ENCODE data around the gene HOGA1.

DNA sequence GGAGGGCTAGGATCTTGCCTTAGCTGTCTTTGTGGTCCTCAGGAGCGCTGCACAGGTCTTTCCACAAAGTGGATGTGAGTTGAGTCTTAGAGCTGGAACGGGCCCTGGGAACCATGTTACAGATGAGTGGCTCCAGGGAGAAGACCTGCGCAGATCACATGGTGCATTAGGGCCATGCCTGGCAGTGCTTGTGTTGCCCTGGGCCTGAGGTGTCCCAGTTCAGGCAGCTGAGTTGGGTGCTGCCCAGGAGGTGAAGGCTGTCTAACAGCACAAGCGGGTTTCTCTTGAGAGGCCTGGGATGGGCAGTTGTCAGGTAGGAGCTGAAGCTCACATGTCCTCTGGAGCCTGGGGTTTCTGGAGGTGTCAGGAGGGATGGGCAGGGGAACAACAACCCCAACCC lies 45.4 kb upstream of the HOGA1 start:
- TF ChIP-seq, protein P1, sequence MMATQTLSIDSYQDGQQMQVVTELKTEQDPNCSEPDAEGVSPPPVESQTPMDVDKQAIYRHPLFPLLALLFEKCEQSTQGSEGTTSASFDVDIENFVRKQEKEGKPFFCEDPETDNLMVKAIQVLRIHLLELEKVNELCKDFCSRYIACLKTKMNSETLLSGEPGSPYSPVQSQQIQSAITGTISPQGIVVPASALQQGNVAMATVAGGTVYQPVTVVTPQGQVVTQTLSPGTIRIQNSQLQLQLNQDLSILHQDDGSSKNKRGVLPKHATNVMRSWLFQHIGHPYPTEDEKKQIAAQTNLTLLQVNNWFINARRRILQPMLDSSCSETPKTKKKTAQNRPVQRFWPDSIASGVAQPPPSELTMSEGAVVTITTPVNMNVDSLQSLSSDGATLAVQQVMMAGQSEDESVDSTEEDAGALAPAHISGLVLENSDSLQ (IDR thresholded peaks at IDR 0.05), result no peak
- no peak for TF ChIP-seq SP1 (IDR thresholded peaks at IDR 0.05)
- no peak for TF ChIP-seq LEF1 (IDR thresholded peaks at IDR 0.05; ENCODE audit: borderline replicate concordance)
- no peak for TF ChIP-seq ZNF384 (IDR thresholded peaks at IDR 0.05)
- no peak for TF ChIP-seq FOXA1 (IDR thresholded peaks at IDR 0.05)
- no peak for TF ChIP-seq FOXK2 (IDR thresholded peaks at IDR 0.05)
- no peak for TF ChIP-seq NFRKB (IDR thresholded peaks at IDR 0.05)

Data from HEK293T (cell line).